Renal cortex interstitium (tissue), 11 donors: ENCODE data around the gene BET1. TPM values are rescaled to one million over a fixed set of nuclear protein-coding genes. Genes with fewer than 3 reads are reported as not detected.

Experiments
- DNase-seq, 11 donors: peaks; one replicate each; pipeline ENCODE4 v3.0.0-alpha.2; 2013; ENCODE audit warnings: low read depth in 9 of 11, low spot score in 4 of 11; ENCODE audit errors: extremely low read depth in 1 of 11
- polyA plus RNA-seq, 3 donors: library from polyadenylated mRNA; unstranded; fragments of 120-200 nt; gene quantifications; one replicate each; pipeline ENCODE4 v1.2.1, GENCODE V29; 2013; ENCODE audit not compliant: insufficient read length in 3 of 3

BET1 gene
- polyA plus RNA-seq, 3 donors = 46.5 to 52.2 (median 47.4) TPM

- DNase-seq = no peak
These were observed 23.2 kb downstream of the BET1 start for GRCh38 chr7:93980744-93981479.

- DNase-seq = no peak
These were observed 26.8 kb downstream of the BET1 start for GRCh38 chr7:93977211-93977950.

DNA sequence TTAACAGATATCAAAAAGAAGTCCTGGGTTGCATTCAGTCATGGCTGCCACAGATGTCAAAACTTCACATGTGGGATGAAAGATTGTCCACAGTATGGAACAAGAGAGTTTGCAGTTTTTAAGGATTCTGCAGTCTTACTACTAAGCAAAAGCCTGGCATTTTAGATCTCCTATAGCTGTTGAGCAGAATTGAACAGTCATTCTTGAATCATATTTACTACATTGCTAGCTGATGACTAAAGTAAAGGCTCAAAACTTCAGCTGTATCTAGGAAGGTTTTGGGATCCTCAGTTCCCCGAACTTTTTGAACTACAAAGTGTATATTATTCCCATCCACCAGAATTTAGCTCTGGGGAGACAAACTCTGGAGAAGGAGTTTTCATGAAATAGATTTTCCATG is 31.0 kb downstream of the BET1 start:
- DNase-seq = no peak

GRCh38 chr7:93972029-93972725 is 32.0 kb downstream of the BET1 start:
- DNase-seq = no peak

- no peak for DNase-seq
These were observed 35.1 kb downstream of the BET1 start for GRCh38 chr7:93968911-93969620.

DNA sequence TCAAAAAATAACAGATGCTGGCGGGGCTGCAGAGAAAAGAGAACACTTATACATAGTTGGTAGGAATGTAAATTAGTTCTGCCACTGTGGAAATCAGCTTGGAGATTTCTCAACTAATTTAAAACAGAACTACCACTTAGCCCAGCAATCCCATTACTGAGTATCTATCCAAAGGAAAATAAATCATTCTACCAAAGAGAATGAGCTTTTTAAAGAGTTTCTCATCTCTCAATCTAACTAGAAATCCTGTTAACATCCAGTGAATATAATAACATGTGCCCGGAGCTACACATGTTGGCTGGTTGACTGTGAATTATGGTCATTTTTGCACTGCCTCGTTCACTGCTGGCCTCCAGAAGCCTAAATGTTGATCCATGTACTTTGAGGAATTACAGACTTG is 39.3 kb downstream of the BET1 start:
- no peak for DNase-seq

DNA sequence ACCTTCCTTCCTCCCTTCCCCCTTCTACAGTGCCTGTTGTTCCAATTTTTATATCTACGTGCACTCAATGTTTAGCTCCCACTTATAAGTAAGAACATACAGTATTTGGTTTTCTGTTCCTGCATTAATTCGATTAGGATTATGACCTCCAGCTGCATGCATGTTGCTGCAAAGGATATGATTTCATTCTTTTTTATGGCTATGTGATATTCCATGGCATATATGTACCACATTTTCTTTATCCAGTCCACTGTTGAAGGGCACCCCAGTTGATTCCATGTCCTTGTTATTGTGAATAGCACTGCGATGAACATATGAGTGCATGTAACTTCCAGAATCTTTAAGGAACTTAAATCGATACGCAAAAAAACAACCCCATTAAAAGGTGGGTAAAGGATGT is 39.9 kb downstream of the BET1 start:
- no peak for DNase-seq

DNA sequence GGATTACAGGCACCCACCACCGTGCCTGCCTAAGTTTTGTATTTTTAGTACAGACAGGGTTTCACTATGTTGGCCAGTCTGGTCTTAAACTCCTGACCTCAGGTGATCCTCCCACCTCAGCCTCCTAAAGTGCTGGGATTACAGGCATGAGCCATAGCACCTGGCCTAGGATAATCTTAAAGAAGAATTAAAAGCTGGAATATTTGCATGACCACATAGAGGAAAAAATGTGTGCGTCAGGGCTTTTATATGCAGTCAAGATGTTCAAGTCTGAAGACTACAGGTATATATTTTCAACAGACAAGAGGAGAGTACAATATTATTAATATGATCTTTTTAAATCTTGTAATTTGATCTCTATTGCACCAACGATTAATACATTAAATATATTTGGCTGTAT is 43.2 kb downstream of the BET1 start:
- DNase-seq = no peak

DNA sequence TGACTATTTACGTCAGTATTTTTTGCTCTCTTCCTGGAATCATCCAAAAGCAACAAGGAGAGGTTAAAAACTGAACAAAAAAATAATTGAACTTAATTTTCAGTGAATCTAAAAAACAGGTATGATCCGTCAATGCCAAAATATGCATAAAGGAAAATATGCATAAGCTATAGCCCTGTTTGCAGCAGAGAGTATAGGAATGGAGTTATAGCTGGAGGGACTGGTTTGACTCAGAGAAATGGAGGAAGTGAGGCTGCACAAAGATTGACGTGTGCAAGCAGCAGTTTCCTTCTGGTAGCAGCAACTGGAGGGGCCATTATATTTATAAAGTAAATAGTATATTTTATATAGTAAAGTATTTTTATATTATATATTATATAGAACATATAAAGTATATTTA is 45.5 kb downstream of the BET1 start:
- no peak for DNase-seq

GRCh38 chr7:93958216-93958615 is 45.9 kb downstream of the BET1 start:
- no peak for DNase-seq

DNA sequence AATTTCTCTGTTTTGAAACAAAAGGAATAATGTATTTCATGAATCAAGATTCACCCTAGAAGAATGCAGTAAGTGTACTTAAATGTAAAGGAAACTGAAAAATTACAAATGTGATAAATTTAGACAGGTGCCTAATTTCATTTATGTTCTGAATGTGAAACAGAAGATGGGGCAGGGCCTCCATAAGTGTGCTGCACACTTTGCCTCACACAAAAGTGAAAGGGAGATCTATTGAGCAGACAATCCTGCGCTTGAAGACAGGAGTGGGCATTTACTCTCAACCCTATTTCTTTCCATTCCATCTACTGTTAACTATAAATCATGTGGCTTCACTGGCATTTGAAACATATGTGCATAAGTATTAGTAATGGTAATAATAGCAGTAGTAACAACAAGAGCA is 46.4 kb downstream of the BET1 start:
- no peak for DNase-seq

- DNase-seq = no peak
These were observed 48.9 kb downstream of the BET1 start for GRCh38 chr7:93955304-93955703.

GRCh38 chr7:93949423-93949822 is 54.7 kb downstream of the BET1 start:
- DNase-seq = no peak

DNA sequence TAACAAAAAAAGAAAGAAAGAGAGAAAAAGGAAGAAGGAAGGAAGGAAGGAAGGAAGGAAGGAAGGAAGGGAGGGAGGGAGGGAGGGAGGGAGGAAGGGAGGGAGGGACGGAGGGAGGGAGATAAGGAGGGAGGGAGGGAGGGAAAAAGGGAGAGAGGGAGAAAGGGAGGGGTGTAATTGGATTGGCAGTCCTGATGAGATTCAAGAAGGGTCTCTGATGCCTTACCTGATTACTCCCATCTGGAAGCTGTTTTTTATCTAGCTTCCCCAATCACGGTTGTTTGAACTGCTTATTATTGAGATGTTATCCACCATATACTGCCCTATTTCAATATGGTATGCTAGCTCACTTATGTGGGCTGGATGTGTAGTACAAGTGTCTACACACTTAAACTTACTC is 55.3 kb downstream of the BET1 start:
- DNase-seq = no peak

GRCh38 chr7:93948106-93948505 is 56.0 kb downstream of the BET1 start:
- no peak for DNase-seq

- no peak for DNase-seq
These were observed 58.2 kb downstream of the BET1 start for GRCh38 chr7:93945756-93946535.

DNA sequence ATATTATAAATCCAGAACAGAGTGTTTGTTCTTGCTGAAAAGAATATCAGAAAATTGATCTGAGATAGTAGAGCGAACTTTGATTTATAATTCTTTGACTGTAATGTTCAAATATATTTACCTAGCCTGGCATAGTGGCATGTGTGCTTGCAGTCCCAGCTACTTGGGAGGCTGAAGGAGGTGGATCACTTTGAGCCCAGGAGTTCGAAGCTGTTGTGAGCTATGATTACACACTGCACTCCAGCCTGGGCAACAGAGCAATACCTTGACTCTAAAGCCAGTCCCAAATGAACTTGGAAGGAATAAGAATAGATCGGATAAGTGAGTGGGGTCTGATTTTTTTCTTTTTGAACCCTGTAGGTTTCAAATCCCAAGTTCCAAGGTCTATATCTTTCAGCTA is 59.1 kb downstream of the BET1 start:
- no peak for DNase-seq

- no peak for DNase-seq
These were observed 59.5 kb downstream of the BET1 start for GRCh38 chr7:93944673-93945072.
